HG02970 (cell line): Measurements from ENCODE around the gene PANX1.

Experiments used
- ATAC-seq: cut with Tn5 transposase; IDR thresholded peaks from one replicate; pipeline ENCODE4 v1.9.1; 2021; ENCODE audit warnings: mild to moderate bottlenecking, moderate library complexity, moderate number of reproducible peaks; ENCODE audit not compliant: unreplicated experiment, low FRiP score

Gene PANX1

GRCh38 chr11:94181943-94182342 lies 53.3 kb downstream of the PANX1 start:
- ATAC-seq = no peak

GRCh38 chr11:94183251-94183885 lies 54.7 kb downstream of the PANX1 start:
- ATAC-seq = no peak

- peak; percentile 52 for ATAC-seq
Observed at GRCh38 chr11:94183886-94184264, 55.2 kb downstream of the PANX1 start.

GRCh38 chr11:94184362-94184761 lies 55.7 kb downstream of the PANX1 start:
- no peak for ATAC-seq

GRCh38 chr11:94184846-94185245 lies 56.2 kb downstream of the PANX1 start:
- no peak for ATAC-seq

- no peak for ATAC-seq
Observed at GRCh38 chr11:94185416-94186084, 56.9 kb downstream of the PANX1 start.

- ATAC-seq = no peak
Observed at GRCh38 chr11:94186342-94187203, 57.9 kb downstream of the PANX1 start.

GRCh38 chr11:94193288-94193687 lies 64.6 kb downstream of the PANX1 start:
- no peak for ATAC-seq

- no peak for ATAC-seq
Observed at GRCh38 chr11:94194712-94195111, 66.1 kb downstream of the PANX1 start.

GRCh38 chr11:94196363-94196762 lies 67.7 kb downstream of the PANX1 start:
- ATAC-seq = no peak

GRCh38 chr11:94198718-94199117 lies 70.1 kb downstream of the PANX1 start:
- no peak for ATAC-seq

GRCh38 chr11:94199136-94200130 lies 70.8 kb downstream of the PANX1 start:
- no peak for ATAC-seq

- ATAC-seq = no peak
Observed at GRCh38 chr11:94201004-94201465, 72.4 kb downstream of the PANX1 start.

- no peak for ATAC-seq
Observed at GRCh38 chr11:94203070-94203469, 74.4 kb downstream of the PANX1 start.

- no peak for ATAC-seq
Observed at GRCh38 chr11:94211261-94211830, 82.7 kb downstream of the PANX1 start.

GRCh38 chr11:94212898-94213297 lies 84.3 kb downstream of the PANX1 start:
- ATAC-seq = no peak

- ATAC-seq = no peak
Observed at GRCh38 chr11:94217705-94218104, 89.1 kb downstream of the PANX1 start.

GRCh38 chr11:94218372-94218771 lies 89.7 kb downstream of the PANX1 start:
- ATAC-seq = no peak

GRCh38 chr11:94219771-94220170 lies 91.1 kb downstream of the PANX1 start:
- ATAC-seq = no peak

GRCh38 chr11:94224078-94224477 lies 95.4 kb downstream of the PANX1 start:
- ATAC-seq = no peak
